Fibroblast of the aortic adventitia (primary cell): ENCODE measurements around the gene ERCC4. TPM values are rescaled to one million over a fixed set of nuclear protein-coding genes. Genes with fewer than 3 reads are reported as not detected.

Source experiments
- DNase-seq: peaks from one replicate; pipeline ENCODE4 v3.0.0-alpha.2; 2010; ENCODE audit warnings: low read depth
- H3K4me3 ChIP-seq: 2 replicates; pipeline ENCODE4 v1.5.1; 2011; ENCODE audit warnings: low read depth, mild to moderate bottlenecking, control low read depth, low read length, moderate library complexity
- total RNA-seq: library from RNA; depleted of rRNA; stranded (reverse); fragments of >200 nt; gene quantifications from 2 replicates; pipeline ENCODE4 v1.2.3, GENCODE V29; 2012; ENCODE audit warnings: low replicate concordance
- TF ChIP-seq, protein P1 (sequence below): IDR thresholded peaks from 2 replicates; pipeline ENCODE4 v1.5.1; 2011; ENCODE audit warnings: mild to moderate bottlenecking, low read length, control low read depth, inconsistent platforms; ENCODE audit not compliant: insufficient read depth

ERCC4 gene
- total RNA-seq, 1 donor = 16.4 TPM

DNA sequence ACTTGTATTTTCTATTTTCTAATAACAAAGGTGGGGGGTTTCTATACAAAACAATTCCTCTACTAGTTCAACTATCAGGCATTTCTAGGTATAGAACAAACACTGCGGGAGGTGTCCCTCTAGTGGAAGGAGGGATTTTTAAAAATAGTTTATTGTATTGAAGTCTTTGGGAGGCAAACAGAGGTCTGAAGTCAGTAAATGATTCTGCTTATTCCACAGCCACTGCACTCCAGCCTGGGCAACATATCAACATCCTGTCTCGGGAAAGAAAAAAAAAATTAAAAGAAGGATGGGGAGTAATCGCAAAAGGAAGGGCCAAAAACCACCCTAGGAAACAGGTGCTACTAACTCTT, 648 bp upstream of the ERCC4 start:
- DNase-seq = peak; percentile 67
- peak overlapping the region; percentile 23 for H3K4me3 ChIP-seq
- TF ChIP-seq, protein P1, sequence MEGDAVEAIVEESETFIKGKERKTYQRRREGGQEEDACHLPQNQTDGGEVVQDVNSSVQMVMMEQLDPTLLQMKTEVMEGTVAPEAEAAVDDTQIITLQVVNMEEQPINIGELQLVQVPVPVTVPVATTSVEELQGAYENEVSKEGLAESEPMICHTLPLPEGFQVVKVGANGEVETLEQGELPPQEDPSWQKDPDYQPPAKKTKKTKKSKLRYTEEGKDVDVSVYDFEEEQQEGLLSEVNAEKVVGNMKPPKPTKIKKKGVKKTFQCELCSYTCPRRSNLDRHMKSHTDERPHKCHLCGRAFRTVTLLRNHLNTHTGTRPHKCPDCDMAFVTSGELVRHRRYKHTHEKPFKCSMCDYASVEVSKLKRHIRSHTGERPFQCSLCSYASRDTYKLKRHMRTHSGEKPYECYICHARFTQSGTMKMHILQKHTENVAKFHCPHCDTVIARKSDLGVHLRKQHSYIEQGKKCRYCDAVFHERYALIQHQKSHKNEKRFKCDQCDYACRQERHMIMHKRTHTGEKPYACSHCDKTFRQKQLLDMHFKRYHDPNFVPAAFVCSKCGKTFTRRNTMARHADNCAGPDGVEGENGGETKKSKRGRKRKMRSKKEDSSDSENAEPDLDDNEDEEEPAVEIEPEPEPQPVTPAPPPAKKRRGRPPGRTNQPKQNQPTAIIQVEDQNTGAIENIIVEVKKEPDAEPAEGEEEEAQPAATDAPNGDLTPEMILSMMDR = peak; percentile 50

GRCh38 chr16:13920510-13920818, 510 bp downstream of the ERCC4 start:
- DNase-seq = no peak
- TF ChIP-seq, protein P1 = no peak
- H3K4me3 ChIP-seq = peak overlapping the region; percentile 98

DNA sequence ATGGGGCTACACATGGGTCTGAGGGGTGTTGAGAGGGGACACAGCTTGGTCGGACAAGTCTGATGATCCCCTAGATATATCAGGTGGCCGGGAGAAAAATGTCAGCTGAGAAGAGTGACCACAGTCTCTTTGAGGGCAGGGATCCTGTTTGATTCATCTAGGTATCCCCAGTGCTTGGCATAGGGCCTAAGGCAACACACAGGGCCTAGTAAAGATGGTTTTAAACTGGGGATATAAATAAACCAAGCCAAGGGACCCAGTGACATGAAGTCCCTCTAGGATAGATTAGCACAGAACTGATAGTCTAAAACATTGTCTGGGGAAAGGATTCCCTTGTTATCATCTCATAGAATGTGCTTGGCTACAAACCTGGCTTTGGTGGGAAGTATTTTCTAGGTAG, 1.4 kb downstream of the ERCC4 start:
- TF ChIP-seq, protein P1 = no peak
- no peak for DNase-seq
- H3K4me3 ChIP-seq = peak overlapping the region; percentile 98

- TF ChIP-seq, protein P1 = peak; percentile 44
- DNase-seq = peak; percentile 83
- H3K4me3 ChIP-seq = no peak overlapping the region
Measured at GRCh38 chr16:13923703-13924298, 3.8 kb downstream of the ERCC4 start.

- no peak overlapping the region for H3K4me3 ChIP-seq
- TF ChIP-seq, protein P1 = no peak
- DNase-seq = peak; percentile 31
Measured at GRCh38 chr16:13926464-13926863, 6.5 kb downstream of the ERCC4 start.

- no peak overlapping the region for H3K4me3 ChIP-seq
- TF ChIP-seq, protein P1 = no peak
- no peak for DNase-seq
Measured at GRCh38 chr16:13926891-13927290, 6.9 kb downstream of the ERCC4 start.

GRCh38 chr16:13928646-13929045, 8.7 kb downstream of the ERCC4 start:
- no peak overlapping the region for H3K4me3 ChIP-seq
- TF ChIP-seq, protein P1 = no peak
- no peak for DNase-seq
